Measurements from ENCODE around the gene TEX13A.

GRCh38 chrX:105228602-105229001, 8.1 kb upstream of the TEX13A start:
- TF ChIP-seq, protein P1, sequence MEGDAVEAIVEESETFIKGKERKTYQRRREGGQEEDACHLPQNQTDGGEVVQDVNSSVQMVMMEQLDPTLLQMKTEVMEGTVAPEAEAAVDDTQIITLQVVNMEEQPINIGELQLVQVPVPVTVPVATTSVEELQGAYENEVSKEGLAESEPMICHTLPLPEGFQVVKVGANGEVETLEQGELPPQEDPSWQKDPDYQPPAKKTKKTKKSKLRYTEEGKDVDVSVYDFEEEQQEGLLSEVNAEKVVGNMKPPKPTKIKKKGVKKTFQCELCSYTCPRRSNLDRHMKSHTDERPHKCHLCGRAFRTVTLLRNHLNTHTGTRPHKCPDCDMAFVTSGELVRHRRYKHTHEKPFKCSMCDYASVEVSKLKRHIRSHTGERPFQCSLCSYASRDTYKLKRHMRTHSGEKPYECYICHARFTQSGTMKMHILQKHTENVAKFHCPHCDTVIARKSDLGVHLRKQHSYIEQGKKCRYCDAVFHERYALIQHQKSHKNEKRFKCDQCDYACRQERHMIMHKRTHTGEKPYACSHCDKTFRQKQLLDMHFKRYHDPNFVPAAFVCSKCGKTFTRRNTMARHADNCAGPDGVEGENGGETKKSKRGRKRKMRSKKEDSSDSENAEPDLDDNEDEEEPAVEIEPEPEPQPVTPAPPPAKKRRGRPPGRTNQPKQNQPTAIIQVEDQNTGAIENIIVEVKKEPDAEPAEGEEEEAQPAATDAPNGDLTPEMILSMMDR (conservative IDR thresholded peaks at IDR 0.05; ENCODE audit: low read depth in 2 of 2) = no peak
- no peak for TF ChIP-seq EZH2 (IDR thresholded peaks at IDR 0.05; ENCODE audit: low read depth, unreplicated experiment)
- no peak for TF ChIP-seq CREB1 (CRISPR knock-in tag; IDR thresholded peaks at IDR 0.05; ENCODE audit: low read depth)
- no peak for TF ChIP-seq POLR2AphosphoS5 (IDR thresholded peaks at IDR 0.05; ENCODE audit: low read depth)
- TF ChIP-seq, protein P2, sequence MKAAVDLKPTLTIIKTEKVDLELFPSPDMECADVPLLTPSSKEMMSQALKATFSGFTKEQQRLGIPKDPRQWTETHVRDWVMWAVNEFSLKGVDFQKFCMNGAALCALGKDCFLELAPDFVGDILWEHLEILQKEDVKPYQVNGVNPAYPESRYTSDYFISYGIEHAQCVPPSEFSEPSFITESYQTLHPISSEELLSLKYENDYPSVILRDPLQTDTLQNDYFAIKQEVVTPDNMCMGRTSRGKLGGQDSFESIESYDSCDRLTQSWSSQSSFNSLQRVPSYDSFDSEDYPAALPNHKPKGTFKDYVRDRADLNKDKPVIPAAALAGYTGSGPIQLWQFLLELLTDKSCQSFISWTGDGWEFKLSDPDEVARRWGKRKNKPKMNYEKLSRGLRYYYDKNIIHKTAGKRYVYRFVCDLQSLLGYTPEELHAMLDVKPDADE (IDR thresholded peaks at IDR 0.05) = no peak
- no peak for TF ChIP-seq EZH2phosphoT487 (IDR thresholded peaks at IDR 0.05; ENCODE audit: unreplicated experiment)
